ENCODE results near the gene ASCL1. TPM values are rescaled to one million over a fixed set of nuclear protein-coding genes. Genes with fewer than 3 reads are reported as not detected.

ASCL1 gene
- total RNA-seq, 1 donor from 2014 or later = not detected

GRCh38 chr12:102977945-102978706 is 20.7 kb downstream of the ASCL1 start:
- no peak for DNase-seq (ENCODE audit: low read depth)

- DNase-seq (ENCODE audit: low read depth) = no peak
Observed at GRCh38 chr12:102980350-102980749, 22.9 kb downstream of the ASCL1 start.

GRCh38 chr12:102990419-102990818 is 32.9 kb downstream of the ASCL1 start:
- DNase-seq (ENCODE audit: low read depth) = no peak

- DNase-seq (ENCODE audit: low read depth) = no peak
Observed at GRCh38 chr12:102992297-102992696, 34.8 kb downstream of the ASCL1 start.

- no peak for DNase-seq (ENCODE audit: low read depth)
Observed at GRCh38 chr12:102992720-102993119, 35.2 kb downstream of the ASCL1 start.

- no peak for DNase-seq (ENCODE audit: low read depth)
Observed at GRCh38 chr12:102993537-102993936, 36.1 kb downstream of the ASCL1 start.

- no peak for DNase-seq (ENCODE audit: low read depth)
Observed at GRCh38 chr12:102995372-102995771, 37.9 kb downstream of the ASCL1 start.

Other genes with a start within 250 kb of the ASCL1 start
- gene PAH, start 40.4 kb upstream of the ASCL1 start, total RNA-seq = 0.52 TPM in 1 of 2 replicates, not detected in the other

All from renal cortical epithelial cell (primary cell).